ENCODE measurements around the gene GYS2.

GYS2 gene

GRCh38 chr12:21566223-21566906, 38.3 kb downstream of the GYS2 start:
- Mint-ChIP-seq H3K36me3 (ENCODE audit: insufficient read depth) (peaks cover 2% of the 10 kb centered on the region), H3K4me3 (no peak overlapping the region), H3K27ac (ENCODE audit: low read depth) (no peak overlapping the region), H3K27me3 (peaks cover 14% of the 10 kb centered on the region), H3K9me3 (no peaks in the 10 kb centered on the region), H3K4me1 (no peaks in the 10 kb centered on the region)
- DNase-seq (ENCODE audit: low spot score in 2 of 2) (no peak), ATAC-seq (replicated peaks; ENCODE audit: extremely low read depth, poor library complexity, severe bottlenecking) (no peak)

- ATAC-seq (replicated peaks; ENCODE audit: extremely low read depth, poor library complexity, severe bottlenecking), result no peak
- Mint-ChIP-seq H3K4me3 (no peak overlapping the region), H3K9me3 (no peaks in the 10 kb centered on the region), H3K4me1 (no peaks in the 10 kb centered on the region), H3K27ac (ENCODE audit: low read depth) (no peak overlapping the region), H3K36me3 (ENCODE audit: insufficient read depth) (peaks cover 2% of the 10 kb centered on the region), H3K27me3 (peaks cover 14% of the 10 kb centered on the region)
- no peak for DNase-seq (ENCODE audit: low spot score in 2 of 2)
Observed at GRCh38 chr12:21562859-21563258, 41.8 kb downstream of the GYS2 start.

GRCh38 chr12:21561158-21561557, 43.5 kb downstream of the GYS2 start:
- ATAC-seq (replicated peaks; ENCODE audit: extremely low read depth, poor library complexity, severe bottlenecking), result no peak
- no peak overlapping the region for H3K27ac Mint-ChIP-seq (ENCODE audit: low read depth)
- H3K9me3 Mint-ChIP-seq, result no peaks in the 10 kb centered on the region

DNA sequence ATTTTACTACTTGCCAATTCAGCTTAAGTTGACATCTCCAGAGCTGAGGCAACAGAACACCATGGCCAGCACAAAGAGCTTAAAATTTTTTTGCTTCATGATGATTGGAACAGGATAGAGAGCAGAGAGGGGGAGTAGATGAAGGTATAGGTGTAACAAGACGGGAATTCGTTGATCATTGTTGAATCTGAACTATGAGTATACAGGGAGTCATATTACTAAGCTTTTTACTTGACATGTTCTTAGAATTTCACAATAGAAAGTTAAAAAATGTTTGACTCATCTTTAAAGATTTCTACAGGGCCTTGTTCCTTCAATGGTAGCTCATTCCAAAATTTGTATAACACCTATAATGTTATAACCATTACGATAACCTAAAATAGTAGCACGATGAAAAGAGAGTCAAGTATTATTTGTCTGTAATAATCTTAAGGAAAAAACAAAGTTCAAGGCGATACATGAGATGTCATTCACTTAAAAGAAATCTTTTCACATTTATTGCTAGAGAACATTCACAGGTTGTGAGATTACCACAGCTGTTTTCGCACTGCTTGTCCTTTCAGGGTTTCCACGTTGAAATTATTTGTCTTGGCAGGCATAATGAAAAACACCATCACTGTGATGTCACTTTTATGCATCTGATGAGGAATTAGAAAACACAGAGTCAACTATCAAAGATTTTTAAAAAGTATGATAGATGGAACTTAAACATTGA, 44.6 kb downstream of the GYS2 start:
- Mint-ChIP-seq H3K27ac (ENCODE audit: low read depth) (no peak overlapping the region), H3K4me1 (no peaks in the 10 kb centered on the region), H3K4me3 (no peak overlapping the region), H3K27me3 (no peaks in the 10 kb centered on the region), H3K9me3 (no peaks in the 10 kb centered on the region), H3K36me3 (ENCODE audit: insufficient read depth) (no peaks in the 10 kb centered on the region)
- ATAC-seq (replicated peaks; ENCODE audit: extremely low read depth, poor library complexity, severe bottlenecking) (no peak), DNase-seq (ENCODE audit: low spot score in 2 of 2) (no peak)

More at GRCh38 chr12:21561158-21561557, 43.5 kb downstream of the GYS2 start:
- Mint-ChIP-seq H3K4me3 (no peak overlapping the region), H3K36me3 (ENCODE audit: insufficient read depth) (no peaks in the 10 kb centered on the region), H3K4me1 (no peaks in the 10 kb centered on the region), H3K27me3 (no peaks in the 10 kb centered on the region)
- no peak for DNase-seq (ENCODE audit: low spot score in 2 of 2)

DNA sequence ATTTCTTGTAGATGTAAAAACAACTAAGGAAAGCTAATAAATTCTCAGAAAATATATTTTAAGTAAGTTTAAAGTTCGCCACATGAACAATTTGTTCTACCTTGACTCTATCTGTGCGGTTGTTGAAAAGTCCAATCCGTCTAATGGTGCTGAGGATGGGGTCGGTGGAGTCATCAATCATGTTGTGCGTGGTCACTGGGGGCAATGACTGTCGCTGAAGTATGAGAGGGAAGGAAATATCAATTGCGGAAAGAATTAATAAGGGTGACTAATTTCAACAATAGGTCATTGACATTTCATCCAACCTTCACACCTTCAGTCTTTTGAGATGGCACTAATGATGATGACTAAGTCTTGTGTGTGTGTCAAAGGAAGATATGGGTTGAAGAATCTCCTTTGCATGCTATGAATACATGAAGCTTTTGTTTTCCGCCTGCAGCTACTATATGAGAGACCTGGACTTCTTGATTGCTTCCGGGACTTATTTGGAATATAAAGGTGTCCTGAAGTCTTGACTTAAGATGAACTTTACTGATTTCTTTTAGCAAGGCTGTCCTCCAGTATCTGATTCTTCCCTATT, 46.5 kb downstream of the GYS2 start:
- no peak for ATAC-seq (replicated peaks; ENCODE audit: extremely low read depth, poor library complexity, severe bottlenecking)
- H3K27me3 Mint-ChIP-seq, result no peaks in the 10 kb centered on the region
- H3K27ac Mint-ChIP-seq (ENCODE audit: low read depth), result no peak overlapping the region
- no peaks in the 10 kb centered on the region for H3K4me1 Mint-ChIP-seq
- H3K36me3 Mint-ChIP-seq (ENCODE audit: insufficient read depth), result no peaks in the 10 kb centered on the region
- DNase-seq (ENCODE audit: low spot score in 2 of 2), result no peak
- H3K9me3 Mint-ChIP-seq, result no peaks in the 10 kb centered on the region
- no peak overlapping the region for H3K4me3 Mint-ChIP-seq

DNA sequence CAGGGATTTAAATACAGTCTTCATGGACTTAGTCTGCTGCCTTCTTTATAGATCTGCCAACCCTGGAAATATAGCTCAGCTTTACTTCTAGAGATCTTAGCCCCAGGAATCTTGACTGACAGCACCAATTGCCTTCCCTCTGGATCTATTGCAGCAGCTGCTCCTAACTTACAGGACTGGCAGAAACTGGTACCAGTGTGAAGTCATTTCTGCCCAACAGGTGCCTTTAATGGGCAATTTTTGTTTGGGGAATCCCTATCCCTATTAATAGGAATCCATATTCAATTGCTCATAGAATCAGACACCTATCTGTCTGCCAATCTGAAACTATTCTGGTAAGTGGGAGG, 51.3 kb downstream of the GYS2 start:
- DNase-seq (ENCODE audit: low spot score in 2 of 2) (no peak), ATAC-seq (replicated peaks; ENCODE audit: extremely low read depth, poor library complexity, severe bottlenecking) (no peak)
- Mint-ChIP-seq H3K27me3 (no peaks in the 10 kb centered on the region), H3K4me1 (no peaks in the 10 kb centered on the region), H3K4me3 (no peak overlapping the region), H3K9me3 (no peaks in the 10 kb centered on the region), H3K27ac (ENCODE audit: low read depth) (no peak overlapping the region), H3K36me3 (ENCODE audit: insufficient read depth) (no peaks in the 10 kb centered on the region)

- H3K9me3 Mint-ChIP-seq, result no peaks in the 10 kb centered on the region
- H3K27ac Mint-ChIP-seq (ENCODE audit: low read depth), result no peak overlapping the region
- H3K4me1 Mint-ChIP-seq, result no peaks in the 10 kb centered on the region
- no peaks in the 10 kb centered on the region for H3K36me3 Mint-ChIP-seq (ENCODE audit: insufficient read depth)
- DNase-seq (ENCODE audit: low spot score in 2 of 2) (no peak), ATAC-seq (replicated peaks; ENCODE audit: extremely low read depth, poor library complexity, severe bottlenecking) (no peak)
- no peaks in the 10 kb centered on the region for H3K27me3 Mint-ChIP-seq
- H3K4me3 Mint-ChIP-seq, result no peak overlapping the region
Observed at GRCh38 chr12:21552635-21553328, 51.9 kb downstream of the GYS2 start.

DNA sequence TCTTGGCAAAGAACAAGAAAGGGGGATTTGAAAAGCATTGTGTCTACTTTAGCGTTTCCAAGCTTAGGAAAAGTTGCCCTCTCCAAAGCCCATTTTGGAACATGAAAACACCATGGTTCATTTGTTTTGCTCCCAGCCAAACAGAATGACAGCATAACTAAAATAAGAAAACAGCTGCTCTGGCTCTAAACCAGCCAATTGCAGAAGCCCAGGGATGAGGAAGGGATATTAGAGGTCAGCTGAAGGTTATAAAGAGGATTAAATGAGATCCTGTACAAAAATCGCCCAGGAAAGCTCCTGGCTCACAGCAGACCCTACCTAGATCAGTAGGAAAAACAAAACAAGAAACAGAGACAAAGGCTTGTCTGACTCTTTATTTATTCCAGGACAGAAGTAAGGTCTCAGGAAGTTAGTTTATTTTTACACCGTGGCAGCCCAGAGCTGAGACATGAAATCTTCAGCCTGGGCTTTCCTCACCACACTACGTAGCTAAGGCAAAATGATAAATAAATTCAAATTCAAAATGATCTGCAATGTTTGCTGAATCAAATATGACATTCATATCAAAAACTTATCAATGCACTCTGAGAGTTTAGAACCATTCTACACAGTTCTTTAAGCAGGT, 52.7 kb downstream of the GYS2 start:
- no peak overlapping the region for H3K4me3 Mint-ChIP-seq
- H3K27ac Mint-ChIP-seq (ENCODE audit: low read depth), result no peak overlapping the region
- DNase-seq (ENCODE audit: low spot score in 2 of 2) (no peak), ATAC-seq (replicated peaks; ENCODE audit: extremely low read depth, poor library complexity, severe bottlenecking) (no peak)
- no peaks in the 10 kb centered on the region for H3K27me3 Mint-ChIP-seq
- H3K4me1 Mint-ChIP-seq, result no peaks in the 10 kb centered on the region
- H3K36me3 Mint-ChIP-seq (ENCODE audit: insufficient read depth), result no peaks in the 10 kb centered on the region
- no peaks in the 10 kb centered on the region for H3K9me3 Mint-ChIP-seq

GRCh38 chr12:21547437-21547836, 57.2 kb downstream of the GYS2 start:
- Mint-ChIP-seq H3K27me3 (peaks cover 26% of the 10 kb centered on the region), H3K4me1 (no peaks in the 10 kb centered on the region), H3K4me3 (no peak overlapping the region), H3K36me3 (ENCODE audit: insufficient read depth) (no peaks in the 10 kb centered on the region), H3K27ac (ENCODE audit: low read depth) (no peak overlapping the region), H3K9me3 (no peaks in the 10 kb centered on the region)
- DNase-seq (ENCODE audit: low spot score in 2 of 2) (no peak), ATAC-seq (replicated peaks; ENCODE audit: extremely low read depth, poor library complexity, severe bottlenecking) (no peak)

- Mint-ChIP-seq H3K36me3 (ENCODE audit: insufficient read depth) (no peaks in the 10 kb centered on the region), H3K27ac (ENCODE audit: low read depth) (no peak overlapping the region), H3K4me1 (no peaks in the 10 kb centered on the region), H3K4me3 (no peak overlapping the region), H3K9me3 (no peaks in the 10 kb centered on the region), H3K27me3 (peaks cover 33% of the 10 kb centered on the region)
- DNase-seq (ENCODE audit: low spot score in 2 of 2), result no peak
- no peak for ATAC-seq (replicated peaks; ENCODE audit: extremely low read depth, poor library complexity, severe bottlenecking)
Observed at GRCh38 chr12:21546716-21547115, 57.9 kb downstream of the GYS2 start.

GRCh38 chr12:21545557-21545956, 59.1 kb downstream of the GYS2 start:
- no peak for DNase-seq (ENCODE audit: low spot score in 2 of 2)
- Mint-ChIP-seq H3K4me1 (no peaks in the 10 kb centered on the region), H3K9me3 (no peaks in the 10 kb centered on the region), H3K27ac (ENCODE audit: low read depth) (no peak overlapping the region), H3K4me3 (no peak overlapping the region), H3K27me3 (peaks cover 34% of the 10 kb centered on the region), H3K36me3 (ENCODE audit: insufficient read depth) (no peaks in the 10 kb centered on the region)
- no peak for ATAC-seq (replicated peaks; ENCODE audit: extremely low read depth, poor library complexity, severe bottlenecking)

DNA sequence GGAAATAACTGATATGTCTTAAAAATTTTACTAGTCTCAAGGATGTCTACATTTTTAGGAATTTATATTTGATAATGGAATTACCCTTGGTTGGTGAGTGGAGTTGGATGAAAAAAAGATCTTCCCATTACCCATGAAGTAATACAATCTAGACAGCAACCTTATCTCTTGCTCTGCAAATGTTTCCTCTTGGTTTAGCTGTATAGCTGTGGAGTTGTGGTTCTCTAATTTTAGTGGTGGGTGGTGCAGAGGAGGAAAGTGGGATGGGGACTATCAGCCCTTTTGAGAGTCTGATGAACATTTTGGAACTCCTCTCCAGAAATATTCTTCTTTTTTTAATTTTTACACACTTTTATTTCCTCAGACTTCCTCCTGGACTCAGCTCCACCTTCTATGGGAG, 61.5 kb downstream of the GYS2 start:
- Mint-ChIP-seq H3K27me3 (peaks cover 34% of the 10 kb centered on the region), H3K4me1 (no peaks in the 10 kb centered on the region), H3K4me3 (no peak overlapping the region), H3K36me3 (ENCODE audit: insufficient read depth) (no peaks in the 10 kb centered on the region), H3K27ac (ENCODE audit: low read depth) (no peak overlapping the region), H3K9me3 (no peaks in the 10 kb centered on the region)
- ATAC-seq (replicated peaks; ENCODE audit: extremely low read depth, poor library complexity, severe bottlenecking) (no peak), DNase-seq (ENCODE audit: low spot score in 2 of 2) (no peak)
